ENCODE data around the gene DDB1.

The DDB1 gene

DNA sequence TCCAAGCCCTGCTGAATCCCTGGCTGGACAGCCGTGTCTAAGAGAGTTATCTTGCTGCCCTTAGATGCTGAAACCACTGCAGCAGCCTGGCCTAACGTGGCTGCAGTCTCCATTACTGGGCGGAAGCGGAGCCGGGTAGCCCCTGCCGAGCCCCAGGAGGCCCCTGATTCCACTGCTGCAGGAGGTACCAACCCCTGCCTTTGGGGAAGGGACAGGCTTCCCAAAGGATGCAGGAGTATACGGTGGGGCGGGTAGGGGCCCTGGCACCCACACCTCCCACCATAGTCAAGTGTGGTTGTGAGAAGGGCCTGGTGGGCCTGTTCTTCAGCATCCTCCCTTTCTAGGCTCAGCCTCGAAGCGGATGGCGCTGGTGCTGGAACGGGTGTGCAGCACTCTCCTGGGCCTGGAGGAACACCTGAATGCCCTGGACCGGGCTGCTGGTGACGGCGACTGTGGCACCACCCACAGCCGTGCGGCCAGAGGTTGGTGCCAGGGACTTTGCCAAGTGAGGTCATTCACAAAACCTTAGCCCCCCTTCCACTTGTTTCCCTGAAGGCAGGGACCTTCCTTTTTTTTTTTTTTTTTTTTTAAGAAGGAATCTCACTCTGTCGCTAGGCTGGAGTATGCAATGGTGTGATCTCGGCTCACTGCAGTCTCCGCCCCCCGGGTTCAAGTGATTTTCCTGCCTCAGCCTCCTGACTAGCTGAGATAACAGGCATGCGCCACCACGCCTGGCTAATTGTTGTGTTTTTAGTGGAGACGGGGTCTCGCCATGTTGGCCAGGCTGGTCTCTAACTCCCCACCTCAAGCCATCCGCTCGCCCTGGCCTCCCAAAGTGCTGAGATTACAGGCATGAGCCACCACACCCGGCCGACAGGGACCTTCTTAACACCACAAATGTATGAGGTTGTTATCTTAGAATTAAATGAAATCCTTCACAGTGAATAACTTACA is 11.2 kb upstream of the DDB1 start:
- intact Hi-C loops (cut with DNase I; ENCODE audit: low total_unique reads) = no loop called here
- peaks cover 0 to 82% (median 15%) of the 10 kb centered on the region in 3 donors for H3K36me3 ChIP-seq
- H3K4me3 ChIP-seq = no peak overlapping the region
- H3K27ac ChIP-seq = no peak overlapping the region
- no peaks in the 10 kb centered on the region for H3K27me3 ChIP-seq
- no peaks in the 10 kb centered on the region for H3K4me1 ChIP-seq
- TF ChIP-seq, protein P1, sequence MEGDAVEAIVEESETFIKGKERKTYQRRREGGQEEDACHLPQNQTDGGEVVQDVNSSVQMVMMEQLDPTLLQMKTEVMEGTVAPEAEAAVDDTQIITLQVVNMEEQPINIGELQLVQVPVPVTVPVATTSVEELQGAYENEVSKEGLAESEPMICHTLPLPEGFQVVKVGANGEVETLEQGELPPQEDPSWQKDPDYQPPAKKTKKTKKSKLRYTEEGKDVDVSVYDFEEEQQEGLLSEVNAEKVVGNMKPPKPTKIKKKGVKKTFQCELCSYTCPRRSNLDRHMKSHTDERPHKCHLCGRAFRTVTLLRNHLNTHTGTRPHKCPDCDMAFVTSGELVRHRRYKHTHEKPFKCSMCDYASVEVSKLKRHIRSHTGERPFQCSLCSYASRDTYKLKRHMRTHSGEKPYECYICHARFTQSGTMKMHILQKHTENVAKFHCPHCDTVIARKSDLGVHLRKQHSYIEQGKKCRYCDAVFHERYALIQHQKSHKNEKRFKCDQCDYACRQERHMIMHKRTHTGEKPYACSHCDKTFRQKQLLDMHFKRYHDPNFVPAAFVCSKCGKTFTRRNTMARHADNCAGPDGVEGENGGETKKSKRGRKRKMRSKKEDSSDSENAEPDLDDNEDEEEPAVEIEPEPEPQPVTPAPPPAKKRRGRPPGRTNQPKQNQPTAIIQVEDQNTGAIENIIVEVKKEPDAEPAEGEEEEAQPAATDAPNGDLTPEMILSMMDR (IDR thresholded peaks at IDR 0.05) = no peak
- DNase-seq = no peak
- H3K9me3 ChIP-seq = no peaks in the 10 kb centered on the region

DNA sequence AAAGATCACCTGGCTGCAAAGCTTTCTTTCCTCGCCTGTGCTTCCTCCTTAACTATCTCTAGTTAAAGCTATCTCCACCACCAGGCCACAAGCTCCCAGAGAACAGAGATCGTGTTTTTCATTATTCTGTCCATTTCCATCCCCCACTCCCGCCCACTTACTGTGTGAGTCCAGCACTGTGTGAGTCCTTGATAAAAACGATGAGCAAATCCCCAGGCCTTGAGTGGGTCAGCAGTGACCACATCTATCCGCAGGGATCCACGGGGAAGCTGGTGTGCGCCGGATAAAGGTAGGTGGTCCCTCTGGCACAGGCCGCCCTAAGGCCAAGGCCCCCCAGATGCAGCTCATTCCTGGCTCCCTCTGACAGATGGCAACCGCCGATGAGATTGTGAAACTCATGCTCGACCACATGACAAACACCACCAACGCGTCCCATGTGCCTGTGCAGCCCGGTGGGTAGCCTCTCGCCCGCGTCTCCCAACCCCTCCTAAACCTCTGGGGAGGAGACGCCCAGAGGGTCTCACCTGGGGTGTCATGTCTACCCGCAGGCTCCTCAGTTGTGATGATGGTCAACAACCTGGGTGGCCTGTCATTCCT is 9.4 kb upstream of the DDB1 start:
- Histone ChIP-seq H3K36me3 (peaks cover 0 to 77% (median 6%) of the 10 kb centered on the region in 3 donors), H3K4me3 (no peak overlapping the region)

DNA sequence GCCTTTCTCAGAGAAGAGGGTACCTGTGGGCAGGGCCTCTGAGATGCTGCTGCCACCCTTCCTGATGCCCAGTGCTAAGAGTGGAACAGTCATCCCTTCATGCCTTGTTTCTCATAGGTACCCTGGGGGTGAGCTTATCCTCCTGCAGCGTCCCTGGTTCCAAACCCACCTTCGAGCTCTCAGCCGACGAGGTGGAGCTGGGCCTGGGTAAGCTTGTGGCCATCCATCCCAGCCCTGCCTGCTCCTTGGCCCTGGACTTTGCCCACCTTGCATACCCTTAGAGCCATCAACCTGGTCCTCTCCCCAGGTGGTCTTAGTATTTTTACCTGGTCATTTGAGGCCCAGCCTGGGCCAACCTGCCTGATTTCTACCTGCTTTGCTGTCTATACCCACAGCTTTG is 8.8 kb upstream of the DDB1 start:
- H3K9me3 ChIP-seq = no peaks in the 10 kb centered on the region
- intact Hi-C loops (cut with DNase I; ENCODE audit: low total_unique reads) = no loop called here
- H3K27me3 ChIP-seq = no peaks in the 10 kb centered on the region
- no peak overlapping the region for H3K27ac ChIP-seq
- TF ChIP-seq, protein P1 (IDR thresholded peaks at IDR 0.05) = no peak
- no peak for DNase-seq
- H3K36me3 ChIP-seq = peaks cover 0 to 71% (median 6%) of the 10 kb centered on the region in 3 donors
- no peak overlapping the region for H3K4me3 ChIP-seq
- peaks cover 0 to under 1% (median 0%) of the 10 kb centered on the region in 4 donors for H3K4me1 ChIP-seq

More for the DNA sequence above, 9.4 kb upstream of the DDB1 start:
- intact Hi-C loops (cut with DNase I; ENCODE audit: low total_unique reads) = no loop called here
- TF ChIP-seq, protein P1 (IDR thresholded peaks at IDR 0.05) = no peak
- Histone ChIP-seq H3K27ac (no peak overlapping the region), H3K9me3 (no peaks in the 10 kb centered on the region), H3K4me1 (no peaks in the 10 kb centered on the region), H3K27me3 (no peaks in the 10 kb centered on the region)
- DNase-seq = no peak

DNA sequence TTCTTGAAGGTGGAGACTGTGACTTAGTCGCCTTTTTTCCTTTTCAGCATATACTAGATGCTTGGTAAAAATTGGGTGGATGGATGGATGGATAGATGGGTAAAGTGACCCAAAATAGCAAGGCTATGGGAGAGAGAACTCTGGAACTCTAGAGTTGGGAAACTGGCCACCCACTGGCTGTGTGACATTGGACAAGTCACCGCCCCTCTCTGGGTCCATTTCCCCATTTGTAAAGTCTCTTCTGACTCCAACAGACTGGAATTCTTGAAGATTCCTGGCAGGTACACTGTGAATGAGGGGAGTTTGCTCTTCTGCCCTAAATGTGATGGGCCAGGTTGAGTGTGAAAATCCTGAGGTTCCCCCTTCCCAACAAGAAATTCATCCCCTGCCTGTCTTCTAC is 8.1 kb upstream of the DDB1 start:
- H3K27me3 ChIP-seq = no peaks in the 10 kb centered on the region
- H3K9me3 ChIP-seq = no peaks in the 10 kb centered on the region
- H3K4me1 ChIP-seq = peaks cover 0 to 8% (median under 1%) of the 10 kb centered on the region in 4 donors
- TF ChIP-seq, protein P1 (IDR thresholded peaks at IDR 0.05) = no peak
- DNase-seq = no peak
- intact Hi-C loops (cut with DNase I; ENCODE audit: low total_unique reads) = no loop called here
- peaks cover 0 to 65% (median 6%) of the 10 kb centered on the region in 3 donors for H3K36me3 ChIP-seq
- no peak overlapping the region for H3K4me3 ChIP-seq
- H3K27ac ChIP-seq = no peak overlapping the region

DNA sequence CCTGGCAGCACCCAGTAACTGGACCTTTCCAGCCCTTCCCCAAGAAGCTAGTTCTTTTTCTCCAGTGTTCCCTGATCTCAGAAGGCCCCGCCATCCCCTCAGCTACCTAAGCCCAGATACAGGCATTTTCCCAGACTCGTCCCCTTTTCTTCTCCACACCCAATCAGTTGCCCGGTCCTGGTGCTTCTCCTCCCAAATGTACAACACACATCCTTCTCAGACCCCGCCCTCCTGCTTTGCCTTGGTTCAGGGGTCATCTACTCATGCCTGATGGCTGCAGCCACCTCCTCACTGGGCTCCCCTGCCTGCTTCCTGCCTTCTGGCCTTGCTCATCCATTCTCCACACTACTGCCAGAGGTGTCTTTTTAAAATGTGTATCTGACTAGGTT is 6.6 kb upstream of the DDB1 start:
- no peak for DNase-seq
- intact Hi-C loops (cut with DNase I; ENCODE audit: low total_unique reads) = no loop called here
- no peaks in the 10 kb centered on the region for H3K9me3 ChIP-seq
- TF ChIP-seq, protein P1 (IDR thresholded peaks at IDR 0.05) = no peak
- H3K27me3 ChIP-seq = no peaks in the 10 kb centered on the region
- no peak overlapping the region for H3K4me3 ChIP-seq
- H3K27ac ChIP-seq = no peak overlapping the region
- H3K36me3 ChIP-seq = peaks cover 0 to 57% (median 6%) of the 10 kb centered on the region in 3 donors
- peaks cover 0 to 14% (median 1%) of the 10 kb centered on the region in 4 donors for H3K4me1 ChIP-seq

Data from tibial artery (tissue), 4 donors.